Gastrocnemius medialis (tissue), 4 donors: ENCODE measurements around the gene DEF6.

Experiments
- POLR2A ChIP-seq, 2 donors: fragments of 450-650 bp; IDR thresholded peaks; one replicate each; pipeline ENCODE4 v1.6.1; 2017; ENCODE audit warnings: antibody characterized with exemption in 2 of 2, mild to moderate bottlenecking in 2 of 2, moderate library complexity in 2 of 2
- TF ChIP-seq, protein P1 (sequence below), 5 experiments: fragments of 450-650 bp in 3 of 5; fragments of 200-600 bp in 2 of 5; sonication (generic) in 2 of 5; IDR thresholded peaks in 4 of 5; conservative IDR thresholded peaks in 1 of 5; 1 replicate in 4 of 5; 2 replicates in 1 of 5; pipeline ENCODE4 v1.5.1; 2016 to 2019; ENCODE audit warnings: antibody characterized with exemption in 5 of 5, mild to moderate bottlenecking in 3 of 5, moderate library complexity in 3 of 5

- TF ChIP-seq, protein P1, sequence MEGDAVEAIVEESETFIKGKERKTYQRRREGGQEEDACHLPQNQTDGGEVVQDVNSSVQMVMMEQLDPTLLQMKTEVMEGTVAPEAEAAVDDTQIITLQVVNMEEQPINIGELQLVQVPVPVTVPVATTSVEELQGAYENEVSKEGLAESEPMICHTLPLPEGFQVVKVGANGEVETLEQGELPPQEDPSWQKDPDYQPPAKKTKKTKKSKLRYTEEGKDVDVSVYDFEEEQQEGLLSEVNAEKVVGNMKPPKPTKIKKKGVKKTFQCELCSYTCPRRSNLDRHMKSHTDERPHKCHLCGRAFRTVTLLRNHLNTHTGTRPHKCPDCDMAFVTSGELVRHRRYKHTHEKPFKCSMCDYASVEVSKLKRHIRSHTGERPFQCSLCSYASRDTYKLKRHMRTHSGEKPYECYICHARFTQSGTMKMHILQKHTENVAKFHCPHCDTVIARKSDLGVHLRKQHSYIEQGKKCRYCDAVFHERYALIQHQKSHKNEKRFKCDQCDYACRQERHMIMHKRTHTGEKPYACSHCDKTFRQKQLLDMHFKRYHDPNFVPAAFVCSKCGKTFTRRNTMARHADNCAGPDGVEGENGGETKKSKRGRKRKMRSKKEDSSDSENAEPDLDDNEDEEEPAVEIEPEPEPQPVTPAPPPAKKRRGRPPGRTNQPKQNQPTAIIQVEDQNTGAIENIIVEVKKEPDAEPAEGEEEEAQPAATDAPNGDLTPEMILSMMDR (IDR thresholded peaks at IDR 0.05 in 4 of 5, conservative IDR thresholded peaks at IDR 0.05 in 1 of 5) = no peak
- TF ChIP-seq POLR2A (IDR thresholded peaks at IDR 0.05) = no peak
These were observed 49.3 kb upstream of the DEF6 start for GRCh38 chr6:35248300-35248699.
